ENCODE results near the gene ADAMTS19. TPM values are rescaled to one million over a fixed set of nuclear protein-coding genes. Genes with fewer than 3 reads are reported as not detected.

The ADAMTS19 gene
- total RNA-seq, 2 experiments from 2014 or later = not detected

GRCh38 chr5:129696636-129697035, 236.5 kb downstream of the ADAMTS19 start:
- DNase-seq (no peak), ATAC-seq (no peak)
- no peak overlapping the region for H3K27ac Mint-ChIP-seq
- no peaks in the 10 kb centered on the region for H3K36me3 Mint-ChIP-seq
- H3K27me3 Mint-ChIP-seq = no peaks in the 10 kb centered on the region
- CTCF ChIA-PET = no interaction called here
- no peaks in the 10 kb centered on the region for H3K4me1 Mint-ChIP-seq
- H3K9me3 Mint-ChIP-seq (ENCODE audit: low read depth) = no peaks in the 10 kb centered on the region
- no peak overlapping the region for H3K4me3 Mint-ChIP-seq

GRCh38 chr5:129698661-129699060, 238.6 kb downstream of the ADAMTS19 start:
- DNase-seq = no peak
- Mint-ChIP-seq H3K36me3 (no peaks in the 10 kb centered on the region), H3K4me3 (no peak overlapping the region), H3K27me3 (no peaks in the 10 kb centered on the region), H3K9me3 (ENCODE audit: low read depth) (no peaks in the 10 kb centered on the region), H3K27ac (no peak overlapping the region), H3K4me1 (no peaks in the 10 kb centered on the region)
- ATAC-seq = no peak
- CTCF ChIA-PET = no interaction called here

GRCh38 chr5:129716235-129716634, 256.1 kb downstream of the ADAMTS19 start:
- H3K9me3 Mint-ChIP-seq (ENCODE audit: low read depth) = no peaks in the 10 kb centered on the region
- DNase-seq (no peak), ATAC-seq (no peak)
- H3K27me3 Mint-ChIP-seq = no peaks in the 10 kb centered on the region
- H3K4me3 Mint-ChIP-seq = no peak overlapping the region
- CTCF ChIA-PET = no interaction called here
- H3K27ac Mint-ChIP-seq = no peak overlapping the region
- no peaks in the 10 kb centered on the region for H3K4me1 Mint-ChIP-seq
- H3K36me3 Mint-ChIP-seq = no peaks in the 10 kb centered on the region

- Mint-ChIP-seq H3K36me3 (no peaks in the 10 kb centered on the region), H3K4me1 (no peaks in the 10 kb centered on the region), H3K27ac (no peak overlapping the region), H3K4me3 (no peak overlapping the region), H3K27me3 (no peaks in the 10 kb centered on the region), H3K9me3 (ENCODE audit: low read depth) (no peaks in the 10 kb centered on the region)
- DNase-seq = no peak
- no peak for ATAC-seq
- CTCF ChIA-PET = no interaction called here
These were observed 256.6 kb downstream of the ADAMTS19 start for GRCh38 chr5:129716651-129717050.

- CTCF ChIA-PET = no interaction called here
- no peaks in the 10 kb centered on the region for H3K9me3 Mint-ChIP-seq (ENCODE audit: low read depth)
- no peak for ATAC-seq
These were observed 257.7 kb downstream of the ADAMTS19 start for GRCh38 chr5:129717751-129718310.

GRCh38 chr5:129718471-129719090, 258.5 kb downstream of the ADAMTS19 start:
- no peaks in the 10 kb centered on the region for H3K27me3 Mint-ChIP-seq
- CTCF ChIA-PET = no interaction called here
- no peaks in the 10 kb centered on the region for H3K4me1 Mint-ChIP-seq
- no peaks in the 10 kb centered on the region for H3K9me3 Mint-ChIP-seq (ENCODE audit: low read depth)
- no peak overlapping the region for H3K4me3 Mint-ChIP-seq
- no peaks in the 10 kb centered on the region for H3K36me3 Mint-ChIP-seq
- DNase-seq (no peak), ATAC-seq (no peak)
- no peak overlapping the region for H3K27ac Mint-ChIP-seq

More at GRCh38 chr5:129717751-129718310, 257.7 kb downstream of the ADAMTS19 start:
- Mint-ChIP-seq H3K4me3 (no peak overlapping the region), H3K4me1 (no peaks in the 10 kb centered on the region), H3K36me3 (no peaks in the 10 kb centered on the region), H3K27me3 (no peaks in the 10 kb centered on the region), H3K27ac (no peak overlapping the region)
- DNase-seq = no peak

GRCh38 chr5:129724222-129724621, 264.1 kb downstream of the ADAMTS19 start:
- Mint-ChIP-seq H3K9me3 (ENCODE audit: low read depth) (no peaks in the 10 kb centered on the region), H3K4me1 (no peaks in the 10 kb centered on the region)

GRCh38 chr5:129724647-129725046, 264.5 kb downstream of the ADAMTS19 start:
- Mint-ChIP-seq H3K36me3 (no peaks in the 10 kb centered on the region), H3K27ac (no peak overlapping the region), H3K4me3 (no peak overlapping the region), H3K4me1 (no peaks in the 10 kb centered on the region), H3K9me3 (ENCODE audit: low read depth) (no peaks in the 10 kb centered on the region), H3K27me3 (no peaks in the 10 kb centered on the region)
- no peak for ATAC-seq
- no peak for DNase-seq
- CTCF ChIA-PET = no interaction called here

More at GRCh38 chr5:129724222-129724621, 264.1 kb downstream of the ADAMTS19 start:
- Mint-ChIP-seq H3K27ac (no peak overlapping the region), H3K36me3 (no peaks in the 10 kb centered on the region), H3K4me3 (no peak overlapping the region), H3K27me3 (no peaks in the 10 kb centered on the region)
- DNase-seq (no peak), ATAC-seq (no peak)
- CTCF ChIA-PET = no interaction called here

GRCh38 chr5:129739773-129740172, 279.7 kb downstream of the ADAMTS19 start:
- Mint-ChIP-seq H3K9me3 (ENCODE audit: low read depth) (no peaks in the 10 kb centered on the region), H3K4me1 (no peaks in the 10 kb centered on the region), H3K27me3 (peaks cover 7% of the 10 kb centered on the region), H3K4me3 (no peak overlapping the region), H3K27ac (no peak overlapping the region), H3K36me3 (no peaks in the 10 kb centered on the region)
- DNase-seq (no peak), ATAC-seq (no peak)
- CTCF ChIA-PET = no interaction called here

- H3K4me1 Mint-ChIP-seq = no peaks in the 10 kb centered on the region
- H3K27ac Mint-ChIP-seq = no peak overlapping the region
- H3K36me3 Mint-ChIP-seq = no peaks in the 10 kb centered on the region
- no peak for DNase-seq
- H3K9me3 Mint-ChIP-seq (ENCODE audit: low read depth) = no peaks in the 10 kb centered on the region
- no peak for ATAC-seq
- CTCF ChIA-PET = interaction anchor here (1.3 kb wide), 1 partner anchor 25 kb away, joined by 3 read pairs; no protein-coding TSS in a partner anchor
- peaks cover 10% of the 10 kb centered on the region for H3K27me3 Mint-ChIP-seq
- H3K4me3 Mint-ChIP-seq = no peak overlapping the region
These were observed 283.6 kb downstream of the ADAMTS19 start for GRCh38 chr5:129743541-129744187.

- Mint-ChIP-seq H3K9me3 (ENCODE audit: low read depth) (no peaks in the 10 kb centered on the region), H3K36me3 (no peaks in the 10 kb centered on the region), H3K4me1 (no peaks in the 10 kb centered on the region), H3K4me3 (no peak overlapping the region), H3K27ac (no peak overlapping the region), H3K27me3 (peaks cover 10% of the 10 kb centered on the region)
- no peak for ATAC-seq
- DNase-seq = no peak
- CTCF ChIA-PET = no interaction called here
These were observed 285.9 kb downstream of the ADAMTS19 start for GRCh38 chr5:129745997-129746396.

GRCh38 chr5:129746876-129747275, 286.8 kb downstream of the ADAMTS19 start:
- Mint-ChIP-seq H3K4me1 (no peaks in the 10 kb centered on the region), H3K27me3 (peaks cover 13% of the 10 kb centered on the region), H3K4me3 (no peak overlapping the region), H3K27ac (no peak overlapping the region), H3K36me3 (no peaks in the 10 kb centered on the region), H3K9me3 (ENCODE audit: low read depth) (no peaks in the 10 kb centered on the region)
- CTCF ChIA-PET = no interaction called here
- ATAC-seq = no peak
- no peak for DNase-seq

GRCh38 chr5:129747572-129748407, 287.7 kb downstream of the ADAMTS19 start, which contains the start of gene MINAR2:
Gene MINAR2, plus strand, starts transcription at chr5:129748094. Its CDS starts 97 bp downstream, at chr5:129748191.
- Mint-ChIP-seq H3K27me3 (peaks cover 17% of the 10 kb centered on the region), H3K27ac (no peak within 1 kb of the TSS), H3K9me3 (ENCODE audit: low read depth) (no peaks in the 10 kb centered on the region), H3K4me1 (no peaks in the 10 kb centered on the region), H3K4me3 (no peak within 1 kb of the TSS), H3K36me3 (no peaks in the 10 kb centered on the region)
- DNase-seq (no peak), ATAC-seq (no peak)
- CTCF ChIA-PET = no interaction called here

Measured in activated CD8-positive, alpha-beta memory T cell treated with anti-CD3 and anti-CD28 coated beads, Interleukin-2, amount 10 ng/mL, durations not matched to agents 7 days and 5 days (primary cell).